GM12878 (cell line): ENCODE results near the gene PLXNA4. TPM values are rescaled to one million over a fixed set of nuclear protein-coding genes. Genes with fewer than 3 reads are reported as not detected.

Source experiments
- ATAC-seq: fragments of 200-7000 bp; cut with Tn5 transposase; 3 replicates; pipeline ENCODE4 v1.9.1; 2020; ENCODE audit warnings: mild to moderate bottlenecking, moderate library complexity
- BruUV-seq: library from RNA; stranded (reverse); fragments of 400-500 nt; replicated peaks from 2 replicates; lab custom pipeline; 2021; lab: Mats Ljungman, UMichigan
- CTCF ChIA-PET: fragments of 300-600 bp; sonication (Branson Sonifier 250); formaldehyde crosslinking; extraction: SDS; loops from one replicate; lab custom pipeline; 2021; ENCODE audit warnings: inconsistent platforms; lab: Yijun Ruan, JAX
- POLR2A ChIA-PET: fragments of 350-600 bp; formaldehyde crosslinking; extraction: SDS; loops from one replicate; lab custom pipeline; 2021; ENCODE audit warnings: inconsistent platforms; lab: Charles Lee
- RAD21 ChIA-PET: fragments of 300-600 bp; sonication (Branson Sonifier 250); formaldehyde crosslinking; loops from one replicate; lab custom pipeline; 2023; ENCODE audit warnings: antibody characterized with exemption; ENCODE audit not compliant: unreplicated experiment; lab: Charles Lee
- SMC1A ChIA-PET: fragments of 300-600 bp; sonication (Branson Sonifier 250); formaldehyde crosslinking; loops from one replicate; lab custom pipeline; 2023; ENCODE audit not compliant: unreplicated experiment, uncharacterized antibody; lab: Charles Lee
- DNase-seq: peaks from one replicate; pipeline ENCODE4 v3.0.0-alpha.2; 2011; ENCODE audit warnings: low read depth, low spot score
- FAIRE-seq: peaks from 3 replicates; lab custom pipeline; 2011; peaks lifted over from hg19 to GRCh38; lab: Jason Lieb, UNC
- H2AFZ ChIP-seq: 2 replicates; pipeline ENCODE4 v1.6.0; 2011; ENCODE audit warnings: low read depth, low read length, control low read depth; ENCODE audit not compliant: control insufficient read depth
- H3K27ac ChIP-seq: 2 replicates; pipeline ENCODE4 v1.5.1; 2011; ENCODE audit warnings: control low read depth; ENCODE audit not compliant: control insufficient read depth, insufficient read depth
- H3K27me3 ChIP-seq, 2 experiments: replicated peaks in 1 of 2; 2 replicates each; pipeline versions ENCODE4 v1.6.0 to v1.6.1; 2011; ENCODE audit warnings: low read length in 1 of 2; ENCODE audit not compliant: control insufficient read depth in 2 of 2, insufficient read depth in 2 of 2
- H3K36me3 ChIP-seq, 2 experiments: 2 replicates each; pipeline ENCODE4 v1.5.1; 2011; ENCODE audit warnings: low read length in 1 of 2; ENCODE audit not compliant: control insufficient read depth in 2 of 2, insufficient read depth in 2 of 2
- H3K4me1 ChIP-seq: 2 replicates; pipeline ENCODE4 v1.6.1; 2011; ENCODE audit warnings: mild to moderate bottlenecking, low read length, moderate library complexity, mixed read lengths; ENCODE audit not compliant: control insufficient read depth, insufficient read depth
- H3K4me2 ChIP-seq: 2 replicates; pipeline ENCODE4 v1.6.0; 2011; ENCODE audit warnings: control low read depth; ENCODE audit not compliant: control insufficient read depth, insufficient read depth
- H3K4me3 ChIP-seq: fragments of 200-600 bp; sonication (generic); 2 replicates; pipeline ENCODE4 v1.5.1; 2016
- H3K79me2 ChIP-seq: 2 replicates; pipeline ENCODE4 v1.6.0; 2011; ENCODE audit warnings: low read length; ENCODE audit not compliant: control insufficient read depth, insufficient read depth
- H3K9ac ChIP-seq: 2 replicates; pipeline ENCODE4 v1.8.0; 2011; ENCODE audit warnings: low read length, control low read depth, mixed read lengths; ENCODE audit not compliant: control insufficient read depth, insufficient read depth
- H3K9me3 ChIP-seq: replicated peaks from 3 replicates; pipeline ENCODE4 v1.5.1; 2011; ENCODE audit warnings: mild to moderate bottlenecking, low read length; ENCODE audit not compliant: control insufficient read depth, insufficient read depth
- H4K20me1 ChIP-seq: 2 replicates; pipeline ENCODE4 v1.6.0; 2011; ENCODE audit not compliant: control insufficient read depth, insufficient read depth
- ATF2 ChIP-seq: IDR thresholded peaks from 2 replicates; pipeline ENCODE4 v1.6.1; 2012; ENCODE audit warnings: low read length, inconsistent platforms
- BRCA1 ChIP-seq: IDR thresholded peaks from 2 replicates; pipeline ENCODE4 v1.6.1; 2011; ENCODE audit warnings: low read depth, low read length, improper control_type of control experiment
- EP300 ChIP-seq, 2 experiments: fragments of 150-350 bp in 1 of 2; IDR thresholded peaks; 2 replicates each; pipeline ENCODE4 v1.6.1; 2011 to 2012; ENCODE audit warnings: low read depth in 2 of 2, low read length in 2 of 2, borderline replicate concordance in 1 of 2, improper control_type of control experiment in 1 of 2, inconsistent platforms in 1 of 2; ENCODE audit not compliant: control insufficient read depth in 1 of 2
- FOXM1 ChIP-seq: IDR thresholded peaks from 2 replicates; pipeline ENCODE4 v1.6.1; 2012; ENCODE audit warnings: low read depth, mild to moderate bottlenecking, inconsistent platforms, low read length, moderate library complexity
- LARP7 ChIP-seq: fragments of 450-650 bp; IDR thresholded peaks from 2 replicates; pipeline ENCODE4 v1.6.1; 2017; ENCODE audit warnings: mild to moderate bottlenecking
- MLLT1 ChIP-seq: fragments of 450-650 bp; IDR thresholded peaks from 2 replicates; pipeline ENCODE4 v1.6.1; 2016; ENCODE audit warnings: mild to moderate bottlenecking
- NFYA ChIP-seq: IDR thresholded peaks from 2 replicates; pipeline ENCODE4 v1.6.1; 2011; ENCODE audit warnings: low read depth, mild to moderate bottlenecking, low read length, improper control_type of control experiment, borderline replicate concordance
- PML ChIP-seq: IDR thresholded peaks from 2 replicates; pipeline ENCODE4 v1.6.1; 2012; ENCODE audit warnings: low read length, inconsistent platforms
- POLR2AphosphoS5 ChIP-seq: IDR thresholded peaks from 2 replicates; pipeline ENCODE4 v1.6.1; 2011; ENCODE audit warnings: mild to moderate bottlenecking, low read length, inconsistent platforms
- RB1 ChIP-seq: fragments of 450-650 bp; formaldehyde crosslinking; IDR thresholded peaks from 2 replicates; pipeline ENCODE4 v1.6.1; 2017; ENCODE audit warnings: mild to moderate bottlenecking, borderline replicate concordance
- SKIL ChIP-seq: fragments of 450-650 bp; IDR thresholded peaks from 2 replicates; pipeline ENCODE4 v1.6.1; 2017; ENCODE audit warnings: mild to moderate bottlenecking, low read depth, inconsistent platforms; ENCODE audit not compliant: poor library complexity, severe bottlenecking
- SREBF1 ChIP-seq: IDR thresholded peaks from 2 replicates; pipeline ENCODE4 v1.6.1; 2012; ENCODE audit warnings: mild to moderate bottlenecking, low read length
- STAT3 ChIP-seq: IDR thresholded peaks from 2 replicates; pipeline ENCODE4 v1.6.1; 2011; ENCODE audit warnings: low read depth, low read length, improper control_type of control experiment
- WRNIP1 ChIP-seq: IDR thresholded peaks from 2 replicates; pipeline ENCODE4 v1.6.1; 2011; ENCODE audit warnings: low read depth, low read length, improper control_type of control experiment, borderline replicate concordance
- ZNF687 ChIP-seq: fragments of 450-650 bp; IDR thresholded peaks from 2 replicates; pipeline ENCODE4 v1.6.1; 2017; ENCODE audit warnings: mild to moderate bottlenecking, moderate library complexity
- WGBS: methylation state at CpG from one replicate; pipeline ENCODE4 v1.1.6; 2016; ENCODE audit warnings: low lambda C conversion rate; ENCODE audit not compliant: insufficient replicate concordance, insufficient coverage; ENCODE audit errors: missing lambda C conversion rate; 5-methylcytosine and 5-hydroxymethylcytosine counted together
- in situ Hi-C: fragments of 300-500 bp; cut with MboI; formaldehyde crosslinking; loops from 9 replicates; pipeline ENCODE4 v1.14.3; 2018; ENCODE audit warnings: mixed read lengths
- intact Hi-C: fragments of 100-400 bp; cut with micrococcal nuclease; formaldehyde crosslinking; loops from one replicate; pipeline ENCODE4 v1.14.2; 2022; ENCODE audit not compliant: unreplicated experiment
- polyA plus RNA-seq, 11 experiments: library from polyadenylated mRNA; depleted of rRNA in 4 of 11; unstranded in 6 of 11; stranded (reverse) in 5 of 11; fragments of >200 nt; fragmentation: Nextera tagmentation in 4 of 11; fragmentation: Illumina TruSeq in 1 of 11; extraction: Ambion mirVana in 4 of 11; extraction: Trizol in 1 of 11; gene quantifications; 1 replicate in 1 of 11; 2 replicates in 10 of 11; pipeline versions ENCODE4 v1.2.1 to v1.2.3, GENCODE V29; 2011 to 2016; ENCODE audit warnings: inconsistent platforms in 2 of 11, missing spikeins in 2 of 11, low read depth in 1 of 11
- total RNA-seq, 4 experiments: library from RNA; depleted of rRNA in 3 of 4; stranded (reverse); fragments of >200 nt in 3 of 4; fragmentation: Illumina TruSeq in 1 of 4; extraction: Trizol in 1 of 4; gene quantifications; 2 replicates each; pipeline versions ENCODE4 v1.2.1 to v1.2.3, GENCODE V29; 2013 to 2021

Gene PLXNA4
- total and polyA plus RNA-seq, 10 of the 15 experiments (the other 5 are each of a cell fraction or from before 2014, with no cell fraction given) = 0.03 TPM; not detected in 9

GRCh38 chr7:132622081-132622480, 45.8 kb upstream of the PLXNA4 start (continued):
- TF ChIP-seq SKIL (no peak), WRNIP1 (no peak)

GRCh38 chr7:132619967-132620366, 43.7 kb upstream of the PLXNA4 start:
- Histone ChIP-seq H3K9me3 (no peaks in the 10 kb centered on the region), H3K4me3 (no peak overlapping the region), H3K4me1 (no peaks in the 10 kb centered on the region), H3K4me2 (no peak overlapping the region), H3K79me2 (no peaks in the 10 kb centered on the region), H3K27me3 (peaks cover 2 to 3% of the 10 kb centered on the region in 2 experiments), H3K36me3 (no peaks in the 10 kb centered on the region), H3K9ac (no peak overlapping the region), H4K20me1 (no peaks in the 10 kb centered on the region), H2AFZ (no peak overlapping the region), H3K27ac (no peak overlapping the region)
- ChIA-PET RAD21 (no interaction called here), POLR2A (no interaction called here), SMC1A (no interaction called here), CTCF (no interaction called here)
- BruUV-seq = no TSS peak
- 65% methylated on average over 6 of the region's 6 CpGs for WGBS
- no peak for FAIRE-seq
- in situ Hi-C loops (no loop called here), intact Hi-C loops (no loop called here)
- ATAC-seq = no peak
- no peak for DNase-seq
- no peak for TF ChIP-seq MLLT1
- TF ChIP-seq SREBF1 = no peak
- no peak for TF ChIP-seq NFYA
- no peak for TF ChIP-seq LARP7
- no peak for TF ChIP-seq RB1
- no peak for TF ChIP-seq FOXM1
- TF ChIP-seq EP300 (IDR thresholded peaks at IDR 0.05; ENCODE audit: borderline replicate concordance in 1 of 2, control insufficient read depth in 1 of 2, low read depth in 2 of 2, low read length in 2 of 2) = no peak
- no peak for TF ChIP-seq ATF2
- no peak for TF ChIP-seq PML
- no peak for TF ChIP-seq POLR2AphosphoS5
- no peak for TF ChIP-seq ZNF687
- no peak for TF ChIP-seq STAT3
- TF ChIP-seq BRCA1 = no peak
